Panc1 (cell line): ENCODE measurements around the gene ST8SIA6.

ENCODE experiments used
- POLR2AphosphoS5 ChIP-seq: IDR thresholded peaks from 2 replicates; pipeline ENCODE4 v1.6.1; 2012; ENCODE audit warnings: mild to moderate bottlenecking, low read depth, low read length, moderate library complexity
- REST ChIP-seq, 2 experiments: IDR thresholded peaks; 2 replicates each; pipeline ENCODE4 v1.6.1; 2011 to 2012; ENCODE audit warnings: low read depth in 2 of 2, control low read depth in 1 of 2, low read length in 1 of 2, mild to moderate bottlenecking in 1 of 2, moderate library complexity in 1 of 2; ENCODE audit not compliant: insufficient read depth in 1 of 2
- SIN3A ChIP-seq: IDR thresholded peaks from 2 replicates; pipeline ENCODE4 v1.6.1; 2012; ENCODE audit warnings: low read depth, mild to moderate bottlenecking, low read length, moderate library complexity, borderline replicate concordance; ENCODE audit not compliant: insufficient read depth
- TCF7L2 ChIP-seq: IDR thresholded peaks from 2 replicates; pipeline ENCODE4 v1.6.1; 2011; ENCODE audit warnings: mild to moderate bottlenecking, low read depth, low read length, inconsistent platforms
- TF ChIP-seq, protein P1 (sequence below): fragments of 450-650 bp; IDR thresholded peaks from 2 replicates; pipeline ENCODE4 v1.5.1; 2017; ENCODE audit warnings: mild to moderate bottlenecking

- TF ChIP-seq, protein P1, sequence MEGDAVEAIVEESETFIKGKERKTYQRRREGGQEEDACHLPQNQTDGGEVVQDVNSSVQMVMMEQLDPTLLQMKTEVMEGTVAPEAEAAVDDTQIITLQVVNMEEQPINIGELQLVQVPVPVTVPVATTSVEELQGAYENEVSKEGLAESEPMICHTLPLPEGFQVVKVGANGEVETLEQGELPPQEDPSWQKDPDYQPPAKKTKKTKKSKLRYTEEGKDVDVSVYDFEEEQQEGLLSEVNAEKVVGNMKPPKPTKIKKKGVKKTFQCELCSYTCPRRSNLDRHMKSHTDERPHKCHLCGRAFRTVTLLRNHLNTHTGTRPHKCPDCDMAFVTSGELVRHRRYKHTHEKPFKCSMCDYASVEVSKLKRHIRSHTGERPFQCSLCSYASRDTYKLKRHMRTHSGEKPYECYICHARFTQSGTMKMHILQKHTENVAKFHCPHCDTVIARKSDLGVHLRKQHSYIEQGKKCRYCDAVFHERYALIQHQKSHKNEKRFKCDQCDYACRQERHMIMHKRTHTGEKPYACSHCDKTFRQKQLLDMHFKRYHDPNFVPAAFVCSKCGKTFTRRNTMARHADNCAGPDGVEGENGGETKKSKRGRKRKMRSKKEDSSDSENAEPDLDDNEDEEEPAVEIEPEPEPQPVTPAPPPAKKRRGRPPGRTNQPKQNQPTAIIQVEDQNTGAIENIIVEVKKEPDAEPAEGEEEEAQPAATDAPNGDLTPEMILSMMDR, result no peak
- TF ChIP-seq POLR2AphosphoS5 (no peak), TCF7L2 (no peak), REST (IDR thresholded peaks at IDR 0.05; ENCODE audit: insufficient read depth in 1 of 2, low read depth in 2 of 2, low read length in 1 of 2) (no peak), SIN3A (no peak)
These were observed 95.9 kb downstream of the ST8SIA6 start for GRCh38 chr10:17358461-17358860.
